Measurements from ENCODE around the gene PTBP1.

- no peak for TF ChIP-seq CTCF (IDR thresholded peaks at IDR 0.05)
- TF ChIP-seq POLR2A (IDR thresholded peaks at IDR 0.05), result no peak
Measured at GRCh38 chr19:791567-792305, 5.5 kb upstream of the PTBP1 start.

All from testis (tissue), 2 donors.